Left lobe of liver (tissue), 2 donors: ENCODE data around the gene ALG10. TPM values are rescaled to one million over a fixed set of nuclear protein-coding genes. Genes with fewer than 3 reads are reported as not detected.
"Not testable (repeated sequence)": the region's sequence is repeated elsewhere in the genome, so short reads cannot be mapped to it uniquely, and the experiment has no call there.

Experiments used
- ATAC-seq: fragments of 200-7000 bp; cut with Tn5 transposase; one replicate; pipeline ENCODE4 v1.9.1; 2020; ENCODE audit warnings: mild to moderate bottlenecking, moderate library complexity
- DNase-seq: peaks from one replicate; pipeline ENCODE4 v3.0.0-alpha.2; 2020; ENCODE audit warnings: low spot score
- total RNA-seq: library from RNA; stranded (reverse); gene quantifications from one replicate; pipeline ENCODE4 v1.2.1, GENCODE V29; 2021
- donor health status: DM: no; HTN: no; CAD: no; lungs with moderate emphysema.
- donor health status: DM: no; HTN: yes; CAD: no.

The ALG10 gene
- 4.2 TPM for total RNA-seq

- ATAC-seq: peak; percentile 99
- DNase-seq: peak; percentile 97
Observed at GRCh38 chr12:34022079-34022830, at the start of gene ALG10. TSS of gene ALG10 (plus strand) at chr12:34022496. CDS start at chr12:34022600, 104 bp downstream.

GRCh38 chr12:33972884-33973283 lies 49.4 kb upstream of the ALG10 start:
- not testable (repeated sequence) for DNase-seq, ATAC-seq

GRCh38 chr12:33977887-33978286 lies 44.4 kb upstream of the ALG10 start:
- ATAC-seq (no peak), DNase-seq (no peak)

GRCh38 chr12:33988197-33988805 lies 34.0 kb upstream of the ALG10 start:
- DNase-seq (no peak), ATAC-seq (no peak)

GRCh38 chr12:33988913-33989312 lies 33.4 kb upstream of the ALG10 start:
- ATAC-seq: no peak

GRCh38 chr12:33994857-33995808 lies 27.2 kb upstream of the ALG10 start:
- DNase-seq (no peak), ATAC-seq (no peak)

More at GRCh38 chr12:33988913-33989312, 33.4 kb upstream of the ALG10 start:
- no peak for DNase-seq

GRCh38 chr12:34008835-34009234 lies 13.5 kb upstream of the ALG10 start:
- not testable (repeated sequence) for DNase-seq

GRCh38 chr12:34016361-34016760 lies 5.9 kb upstream of the ALG10 start:
- no peak for DNase-seq
- no peak for ATAC-seq

More at GRCh38 chr12:34008835-34009234, 13.5 kb upstream of the ALG10 start:
- not testable (repeated sequence) for ATAC-seq

- ATAC-seq (no peak), DNase-seq (no peak)
Observed at GRCh38 chr12:34021071-34021470, 1.2 kb upstream of the ALG10 start.

- ATAC-seq, DNase-seq: not testable (repeated sequence)
Observed at GRCh38 chr12:34027661-34028060, 5.4 kb downstream of the ALG10 start.

GRCh38 chr12:34030591-34030990 lies 8.3 kb downstream of the ALG10 start:
- no peak for ATAC-seq
- DNase-seq: no peak

GRCh38 chr12:34033628-34034296 lies 11.5 kb downstream of the ALG10 start:
- peak; percentile 52 for ATAC-seq
- no peak for DNase-seq

GRCh38 chr12:34038357-34038756 lies 16.1 kb downstream of the ALG10 start:
- peak; percentile 46 for ATAC-seq
- DNase-seq: not testable (repeated sequence)

GRCh38 chr12:34046570-34046969 lies 24.3 kb downstream of the ALG10 start:
- ATAC-seq (no peak), DNase-seq (no peak)

GRCh38 chr12:34047855-34048254 lies 25.6 kb downstream of the ALG10 start:
- ATAC-seq: peak; percentile 72
- DNase-seq: peak; percentile 57

- no peak for DNase-seq
- ATAC-seq: no peak
Observed at GRCh38 chr12:34048714-34049113, 26.4 kb downstream of the ALG10 start.

- ATAC-seq (no peak), DNase-seq (no peak)
Observed at GRCh38 chr12:34051486-34051885, 29.2 kb downstream of the ALG10 start.

GRCh38 chr12:34054938-34055337 lies 32.6 kb downstream of the ALG10 start:
- ATAC-seq: no peak
- DNase-seq: no peak
